DMS53 treated with DMSO at 0.1 percent for 48 hours (cell line): ENCODE results near the gene ZNG1A.
"Not testable (repeated sequence)": the region's sequence is repeated elsewhere in the genome, so short reads cannot be mapped to it uniquely, and the experiment has no call there.

Experiments used
- DNase-seq: peaks from one replicate; lab custom pipeline; 2025; ENCODE audit not compliant: unreplicated experiment; lab: John Stamatoyannopoulos, UW

Gene ZNG1A

GRCh38 chr9:98775-99174 is 80.1 kb downstream of the ZNG1A start:
- DNase-seq: not testable (repeated sequence)

- DNase-seq: not testable (repeated sequence)
Measured at GRCh38 chr9:94992-95391, 83.9 kb downstream of the ZNG1A start.

- not testable (repeated sequence) for DNase-seq
Measured at GRCh38 chr9:94323-94722, 84.5 kb downstream of the ZNG1A start.

GRCh38 chr9:93909-94308 is 84.9 kb downstream of the ZNG1A start:
- not testable (repeated sequence) for DNase-seq

GRCh38 chr9:90851-91250 is 88.0 kb downstream of the ZNG1A start:
- DNase-seq: not testable (repeated sequence)

GRCh38 chr9:88396-89037 is 90.3 kb downstream of the ZNG1A start:
- not testable (repeated sequence) for DNase-seq

- DNase-seq: not testable (repeated sequence)
Measured at GRCh38 chr9:87860-88259, 91.0 kb downstream of the ZNG1A start.

- not testable (repeated sequence) for DNase-seq
Measured at GRCh38 chr9:87105-87504, 91.8 kb downstream of the ZNG1A start.

- DNase-seq: not testable (repeated sequence)
Measured at GRCh38 chr9:86697-87096, 92.2 kb downstream of the ZNG1A start.

GRCh38 chr9:82932-83689 is 95.7 kb downstream of the ZNG1A start:
- not testable (repeated sequence) for DNase-seq

GRCh38 chr9:78333-78732 is 100.5 kb downstream of the ZNG1A start:
- DNase-seq: not testable (repeated sequence)

- DNase-seq: not testable (repeated sequence)
Measured at GRCh38 chr9:76389-76788, 102.5 kb downstream of the ZNG1A start.

GRCh38 chr9:73900-74525 is 104.8 kb downstream of the ZNG1A start:
- DNase-seq: not testable (repeated sequence)

GRCh38 chr9:73076-73899 is 105.6 kb downstream of the ZNG1A start:
- not testable (repeated sequence) for DNase-seq
